H1 (cell line): ENCODE results near the gene CCL28. TPM values are rescaled to one million over a fixed set of nuclear protein-coding genes. Genes with fewer than 3 reads are reported as not detected.

Experiments used
- CTCF ChIA-PET: fragments of 300-600 bp; sonication (Branson Sonifier 250); formaldehyde crosslinking; loops from one replicate; lab custom pipeline; 2021; ENCODE audit not compliant: partially characterized antibody; lab: Charles Lee
- POLR2A ChIA-PET: fragments of 300-600 bp; sonication (Branson Sonifier 250); formaldehyde crosslinking; loops from one replicate; lab custom pipeline; 2021; ENCODE audit warnings: inconsistent platforms; ENCODE audit not compliant: partially characterized antibody; lab: Charles Lee
- DNase-seq, 2 experiments: peaks; one replicate each; pipeline versions ENCODE4 v3.0.0 to v3.0.0-alpha.2; 2010 to 2022; ENCODE audit warnings: low spot score in 2 of 2, low read depth in 1 of 2, mixed read lengths in 1 of 2
- FAIRE-seq: peaks from 2 replicates; lab custom pipeline; 2011; peaks lifted over from hg19 to GRCh38; lab: Jason Lieb, UNC
- H2AFZ ChIP-seq: 2 replicates; pipeline ENCODE4 v1.8.1; 2012; ENCODE audit warnings: low read length, inconsistent platforms
- H2AK5ac ChIP-seq: 2 replicates; pipeline ENCODE4 v1.6.1; 2013; ENCODE audit warnings: low read depth, low read length
- H2BK120ac ChIP-seq: replicated peaks from 2 replicates; pipeline ENCODE3; 2013; ENCODE audit warnings: low read depth, low read length, inconsistent platforms
- H2BK12ac ChIP-seq: 2 replicates; pipeline ENCODE4 v1.6.1; 2013; ENCODE audit warnings: low read depth, low read length
- H2BK15ac ChIP-seq: 2 replicates; pipeline ENCODE4 v1.6.1; 2013; ENCODE audit warnings: low read length
- H2BK20ac ChIP-seq: 2 replicates; pipeline ENCODE4 v1.6.1; 2013; ENCODE audit warnings: low read length
- H2BK5ac ChIP-seq: 2 replicates; pipeline ENCODE4 v1.6.1; 2013; ENCODE audit warnings: low read depth, low read length
- H3K14ac ChIP-seq: 2 replicates; pipeline ENCODE4 v1.6.1; 2013; ENCODE audit warnings: inconsistent platforms; ENCODE audit not compliant: insufficient read length
- H3K18ac ChIP-seq: 2 replicates; pipeline ENCODE4 v1.6.1; 2013; ENCODE audit warnings: low read length; ENCODE audit errors: extremely low read depth
- H3K23ac ChIP-seq: 2 replicates; pipeline ENCODE4 v1.6.1; 2013; ENCODE audit warnings: inconsistent platforms; ENCODE audit not compliant: insufficient read length
- H3K23me2 ChIP-seq: 2 replicates; pipeline ENCODE4 v1.6.1; 2013; ENCODE audit warnings: low read depth, low read length
- H3K27ac ChIP-seq: 2 replicates; pipeline ENCODE4 v1.6.1; 2011; ENCODE audit warnings: low read depth, low read length, inconsistent platforms
- H3K27me3 ChIP-seq, 4 experiments: replicated peaks in 1 of 4; 1 replicate in 1 of 4; 2 replicates in 3 of 4; pipeline versions ENCODE4 v1.6.1 to v1.8.1; 2011 to 2013; ENCODE audit warnings: low read length in 3 of 4, mild to moderate bottlenecking in 3 of 4, inconsistent platforms in 2 of 4, mixed read lengths in 2 of 4, moderate library complexity in 1 of 4; ENCODE audit not compliant: control insufficient read depth in 3 of 4, insufficient read depth in 3 of 4; ENCODE audit errors: extremely low read depth in 1 of 4
- H3K36me3 ChIP-seq, 4 experiments: 2 replicates each; pipeline versions ENCODE4 v1.6.1 to v1.8.1; 2011 to 2013; ENCODE audit warnings: mild to moderate bottlenecking in 4 of 4, low read length in 3 of 4, moderate library complexity in 2 of 4, control low read depth in 1 of 4, inconsistent platforms in 1 of 4; ENCODE audit not compliant: insufficient read depth in 4 of 4, control insufficient read depth in 2 of 4
- H3K4ac ChIP-seq: replicated peaks from 2 replicates; pipeline ENCODE3; 2013; ENCODE audit warnings: low read length, low read depth, mixed read lengths, inconsistent platforms; ENCODE audit not compliant: insufficient read length
- H3K4me1 ChIP-seq, 4 experiments: replicated peaks in 1 of 4; 1 replicate in 1 of 4; 2 replicates in 3 of 4; pipeline versions ENCODE4 v1.6.1 to v1.8.1; 2011 to 2013; ENCODE audit warnings: low read length in 3 of 4, inconsistent platforms in 2 of 4, mixed read lengths in 1 of 4; ENCODE audit not compliant: insufficient read depth in 4 of 4, control insufficient read depth in 3 of 4
- H3K4me2 ChIP-seq, 2 experiments: 2 replicates each; pipeline versions ENCODE4 v1.6.1 to v1.8.1; 2011 to 2013; ENCODE audit warnings: low read depth in 2 of 2, low read length in 2 of 2, control low read depth in 1 of 2, inconsistent platforms in 1 of 2, mild to moderate bottlenecking in 1 of 2; ENCODE audit not compliant: insufficient read depth in 1 of 2
- H3K4me3 ChIP-seq, 4 experiments: fragments of 200-600, 300-600 bp in 1 of 4; sonication (generic), shearing (Covaris generic), sonication (Bioruptor Twin) in 1 of 4; 2 replicates each; pipeline versions ENCODE4 v1.5.1 to v1.8.1; 2011 to 2016; ENCODE audit warnings: low read length in 4 of 4, low read depth in 3 of 4, control low read depth in 2 of 4, inconsistent platforms in 2 of 4, mild to moderate bottlenecking in 2 of 4, mixed read lengths in 1 of 4, moderate library complexity in 1 of 4; ENCODE audit not compliant: insufficient read depth in 2 of 4; ENCODE audit errors: extremely low read depth in 1 of 4
- H3K56ac ChIP-seq: replicated peaks from 2 replicates; pipeline ENCODE3; 2013; ENCODE audit warnings: low read depth, mild to moderate bottlenecking, mixed read lengths, low read length, inconsistent platforms; ENCODE audit not compliant: insufficient read length
- H3K79me1 ChIP-seq: 2 replicates; pipeline ENCODE4 v1.6.1; 2013; ENCODE audit warnings: low read depth, low read length, control low read depth
- H3K79me2 ChIP-seq, 2 experiments: 2 replicates each; pipeline versions ENCODE4 v1.6.1 to v1.8.1; 2012 to 2013; ENCODE audit warnings: low read length in 2 of 2, mild to moderate bottlenecking in 2 of 2, inconsistent platforms in 1 of 2; ENCODE audit not compliant: insufficient read depth in 2 of 2, control insufficient read depth in 1 of 2
- H3K9ac ChIP-seq, 4 experiments: replicated peaks in 1 of 4; 1 replicate in 1 of 4; 2 replicates in 3 of 4; pipeline versions ENCODE4 v1.6.1 to v1.8.1; 2011 to 2013; ENCODE audit warnings: low read depth in 3 of 4, low read length in 3 of 4, control low read depth in 2 of 4, mild to moderate bottlenecking in 2 of 4, moderate library complexity in 2 of 4, inconsistent platforms in 1 of 4; ENCODE audit errors: extremely low read depth in 1 of 4
- H3K9me3 ChIP-seq, 2 experiments: 2 replicates each; pipeline versions ENCODE4 v1.6.1 to v1.8.1; 2012 to 2013; ENCODE audit warnings: mild to moderate bottlenecking in 2 of 2, moderate library complexity in 2 of 2, control low read depth in 1 of 2, inconsistent platforms in 1 of 2, low read depth in 1 of 2, low read length in 1 of 2, mixed read lengths in 1 of 2; ENCODE audit not compliant: insufficient read depth in 2 of 2
- H4K20me1 ChIP-seq, 2 experiments: replicated peaks in 1 of 2; 2 replicates each; pipeline versions ENCODE3 to v1.8.1; 2011 to 2013; ENCODE audit warnings: inconsistent platforms in 2 of 2, low read length in 2 of 2, mild to moderate bottlenecking in 1 of 2; ENCODE audit not compliant: insufficient read depth in 2 of 2, control insufficient read depth in 1 of 2
- H4K5ac ChIP-seq: 2 replicates; pipeline ENCODE4 v1.6.1; 2013; ENCODE audit warnings: low read length, low read depth, mixed read lengths, inconsistent platforms; ENCODE audit not compliant: insufficient read length
- H4K8ac ChIP-seq: 2 replicates; pipeline ENCODE4 v1.8.0; 2013; ENCODE audit warnings: mild to moderate bottlenecking, moderate library complexity, low read length, inconsistent platforms; ENCODE audit not compliant: insufficient read depth; ENCODE audit errors: extremely low read depth
- H4K91ac ChIP-seq: replicated peaks from 2 replicates; pipeline ENCODE3; 2013; ENCODE audit warnings: low read length, mixed read lengths, inconsistent platforms; ENCODE audit not compliant: insufficient read length
- ASH2L ChIP-seq: fragments of 200-600, 300-600 bp; sonication (generic); IDR thresholded peaks from one replicate; pipeline ENCODE4 v1.7.1; 2017; ENCODE audit warnings: low read length
- CEBPB ChIP-seq: IDR thresholded peaks from 2 replicates; pipeline ENCODE4 v1.6.1; 2012; ENCODE audit warnings: low read depth, low read length
- CHD2 ChIP-seq: IDR thresholded peaks from 2 replicates; pipeline ENCODE4 v1.6.1; 2012; ENCODE audit warnings: low read length, improper control_type of control experiment
- CREB1 ChIP-seq: IDR thresholded peaks from 2 replicates; pipeline ENCODE4 v1.6.1; 2012; ENCODE audit warnings: inconsistent platforms
- EP300 ChIP-seq, 2 experiments: IDR thresholded peaks; 1 replicate in 1 of 2; 2 replicates in 1 of 2; pipeline ENCODE4 v1.6.1; 2011 to 2012; ENCODE audit warnings: low read depth in 2 of 2, low read length in 2 of 2, mild to moderate bottlenecking in 2 of 2, borderline replicate concordance in 1 of 2, inconsistent platforms in 1 of 2, moderate library complexity in 1 of 2
- FOSL1 ChIP-seq: IDR thresholded peaks from 2 replicates; pipeline ENCODE4 v1.6.1; 2011; ENCODE audit warnings: mild to moderate bottlenecking, low read depth, low read length, moderate library complexity; ENCODE audit not compliant: insufficient read depth
- HDAC6 ChIP-seq: IDR thresholded peaks from one replicate; pipeline ENCODE4 v1.7.1; 2012; ENCODE audit warnings: low read depth, mild to moderate bottlenecking, inconsistent platforms, low read length, moderate library complexity
- POLR2AphosphoS5 ChIP-seq: IDR thresholded peaks from 2 replicates; pipeline ENCODE4 v1.6.1; 2011; ENCODE audit warnings: low read depth, low read length
- RFX5 ChIP-seq: IDR thresholded peaks from 2 replicates; pipeline ENCODE4 v1.6.1; 2011; ENCODE audit warnings: low read depth, low read length, improper control_type of control experiment, borderline replicate concordance
- SAP30 ChIP-seq: fragments of 300-600 bp; sonication (generic); IDR thresholded peaks from 2 replicates; pipeline ENCODE4 v1.7.1; 2012; ENCODE audit warnings: low read length, moderate library complexity, mild to moderate bottlenecking, inconsistent platforms; ENCODE audit not compliant: insufficient read depth, insufficient replicate concordance
- SIRT6 ChIP-seq: IDR thresholded peaks from one replicate; pipeline ENCODE4 v1.7.1; 2012; ENCODE audit warnings: low read length, inconsistent platforms
- SP1 ChIP-seq: IDR thresholded peaks from 2 replicates; pipeline ENCODE4 v1.6.1; 2011; ENCODE audit warnings: low read depth, low read length
- SP2 ChIP-seq: IDR thresholded peaks from 2 replicates; pipeline ENCODE4 v1.6.1; 2012; ENCODE audit warnings: mild to moderate bottlenecking, low read length, inconsistent platforms
- SUZ12 ChIP-seq: fragments of 200-600 bp; sonication (generic); IDR thresholded peaks from 2 replicates; pipeline ENCODE4 v1.6.1; 2012; ENCODE audit warnings: mild to moderate bottlenecking, inconsistent platforms, low read length, moderate library complexity, mixed read lengths
- YY1 ChIP-seq: IDR thresholded peaks from 2 replicates; pipeline ENCODE4 v1.6.1; 2011; ENCODE audit warnings: low read depth, mild to moderate bottlenecking, low read length
- WGBS, 2 experiments: shearing (Covaris generic) in 1 of 2; methylation state at CpG; one replicate each; pipeline versions ENCODE4 v1.1.6 to v1.1.7; 2013 to 2015; ENCODE audit warnings: low lambda C conversion rate in 2 of 2, mixed read lengths in 2 of 2, inconsistent platforms in 1 of 2, low coverage in 1 of 2, missing lambda C conversion rate in 1 of 2; ENCODE audit not compliant: insufficient replicate concordance in 2 of 2, insufficient coverage in 1 of 2, insufficient read length in 1 of 2; ENCODE audit errors: extremely low coverage in 1 of 2, missing lambda C conversion rate in 1 of 2; 5-methylcytosine and 5-hydroxymethylcytosine counted together
- polyA plus RNA-seq, 7 experiments: library from polyadenylated mRNA; depleted of rRNA in 3 of 7; stranded (reverse) in 5 of 7; unstranded in 2 of 7; fragments of >200 nt in 5 of 7; fragments of 200-250 nt in 2 of 7; gene quantifications; 1 replicate in 5 of 7; 2 replicates in 1 of 7; 4 replicates in 1 of 7; pipeline versions ENCODE4 v1.2.1 to v1.2.3, GENCODE V29; 2011 to 2013; ENCODE audit warnings: missing spikeins in 2 of 7, mixed read lengths in 2 of 7
- total RNA-seq: library from RNA; stranded (reverse); fragmentation: NEBNext Ultra II Directional; extraction: Animal tissue kit (Norgen Biotek cat#: 25700); gene quantifications from 2 replicates; pipeline ENCODE4 v1.2.1, GENCODE V29; 2021
- TF ChIP-seq, protein P1 (sequence below): IDR thresholded peaks from 2 replicates; pipeline ENCODE4 v1.6.1; 2011; ENCODE audit warnings: low read depth, mild to moderate bottlenecking, low read length; ENCODE audit not compliant: insufficient read depth

Gene CCL28
- total and polyA plus RNA-seq, 2 of the 8 experiments (the other 6 are each of a cell fraction or from before 2014, with no cell fraction given), result 0.95 TPM; not detected in 1

DNA sequence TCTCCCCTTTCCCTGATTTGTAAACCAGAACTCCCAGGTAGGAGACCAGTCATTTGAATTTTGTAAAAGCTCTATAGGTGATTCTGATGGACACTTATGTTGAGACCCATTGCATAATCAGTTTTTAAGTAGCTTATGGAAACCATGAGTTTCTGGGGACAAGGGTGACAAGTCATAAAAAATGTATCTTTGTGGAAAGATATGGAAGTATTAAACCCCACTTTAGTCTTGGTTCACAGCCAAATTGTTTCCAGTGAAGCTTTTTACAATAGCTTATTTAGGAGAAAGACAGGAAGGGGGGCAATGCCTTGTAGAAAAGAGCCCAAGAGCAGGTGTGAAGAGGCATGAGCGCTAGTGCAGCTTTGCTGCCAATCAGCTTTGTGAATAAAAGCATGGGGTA is 453 bp upstream of the CCL28 start:
- Histone ChIP-seq H4K20me1 (no peaks in the 10 kb centered on the region), H3K27me3 (no peaks in the 10 kb centered on the region), H3K27ac (no peak overlapping the region), H3K4me2 (no peak overlapping the region), H3K4ac (no peak overlapping the region), H3K18ac (no peak overlapping the region), H2AK5ac (no peak overlapping the region), H3K23ac (no peak overlapping the region), H3K79me2 (no peaks in the 10 kb centered on the region), H3K36me3 (no peaks in the 10 kb centered on the region), H2BK20ac (no peak overlapping the region), H4K91ac (no peak overlapping the region), H3K14ac (no peak overlapping the region), H2BK12ac (no peak overlapping the region), H3K9me3 (no peaks in the 10 kb centered on the region), H3K23me2 (no peaks in the 10 kb centered on the region), H2BK5ac (no peak overlapping the region), H4K8ac (no peak overlapping the region), H3K9ac (no peak overlapping the region), H2AFZ (no peak overlapping the region), H3K4me3 (no peak overlapping the region), H4K5ac (no peak overlapping the region), H3K4me1 (no peaks in the 10 kb centered on the region), H3K79me1 (no peaks in the 10 kb centered on the region), H2BK15ac (no peak overlapping the region), H3K56ac (no peak overlapping the region), H2BK120ac (no peak overlapping the region)
- DNase-seq (no peak), FAIRE-seq (no peak)
- ChIA-PET CTCF (interaction anchor here (1.2 to 2.5 kb wide), 4 partner anchors 11 to 306 kb away, joined by 3 to 13 read pairs (median 5); partner anchors contain the start of gene TMEM267), POLR2A (no interaction called here)
- 88% methylated on average over 1 of the region's 1 CpG; no CpG with 5 or more reads in 1 of the 2 experiments for WGBS, 2 experiments
- TF ChIP-seq SAP30 (no peak), ASH2L (no peak), SUZ12 (no peak), FOSL1 (no peak), YY1 (no peak), SP1 (no peak), CHD2 (no peak), SP2 (no peak), HDAC6 (no peak), EP300 (IDR thresholded peaks at IDR 0.05; ENCODE audit: borderline replicate concordance in 1 of 2, low read depth in 2 of 2, low read length in 2 of 2) (no peak), SIRT6 (no peak), POLR2AphosphoS5 (no peak), CREB1 (no peak), CEBPB (no peak), RFX5 (no peak)
- TF ChIP-seq, protein P1, sequence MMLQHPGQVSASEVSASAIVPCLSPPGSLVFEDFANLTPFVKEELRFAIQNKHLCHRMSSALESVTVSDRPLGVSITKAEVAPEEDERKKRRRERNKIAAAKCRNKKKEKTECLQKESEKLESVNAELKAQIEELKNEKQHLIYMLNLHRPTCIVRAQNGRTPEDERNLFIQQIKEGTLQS, result no peak
